ENCODE data around the gene CFAP206.
"Not testable (repeated sequence)": the region's sequence is repeated elsewhere in the genome, so short reads cannot be mapped to it uniquely, and the experiment has no call there.

CFAP206 gene

GRCh38 chr6:87420360-87420759 lies 12.6 kb downstream of the CFAP206 start:
- DNase-seq (ENCODE audit: low read depth) = no peak

- no peak for DNase-seq (ENCODE audit: low read depth)
These were observed 13.8 kb downstream of the CFAP206 start for GRCh38 chr6:87421576-87421975.

- DNase-seq (ENCODE audit: low read depth) = no peak
These were observed 19.0 kb downstream of the CFAP206 start for GRCh38 chr6:87426789-87427188.

- DNase-seq (ENCODE audit: low read depth) = no peak
These were observed 22.7 kb downstream of the CFAP206 start for GRCh38 chr6:87430499-87430898.

GRCh38 chr6:87431263-87431662 lies 23.5 kb downstream of the CFAP206 start:
- no peak for DNase-seq (ENCODE audit: low read depth)

GRCh38 chr6:87436435-87436834 lies 28.7 kb downstream of the CFAP206 start:
- DNase-seq (ENCODE audit: low read depth) = peak; percentile 27

- no peak for DNase-seq (ENCODE audit: low read depth)
These were observed 33.9 kb downstream of the CFAP206 start for GRCh38 chr6:87441711-87442110.

GRCh38 chr6:87444362-87444761 lies 36.6 kb downstream of the CFAP206 start:
- DNase-seq (ENCODE audit: low read depth) = no peak

GRCh38 chr6:87465051-87465450 lies 57.3 kb downstream of the CFAP206 start:
- DNase-seq (ENCODE audit: low read depth) = no peak

- peak; percentile 68 for DNase-seq (ENCODE audit: low read depth)
These were observed 65.0 kb downstream of the CFAP206 start, which contains the start of gene SLC35A1 for GRCh38 chr6:87472525-87473418. Gene SLC35A1, plus strand, starts transcription at chr6:87472974. Its CDS starts 30 bp downstream, at chr6:87473004.

GRCh38 chr6:87473419-87473903 lies 65.7 kb downstream of the CFAP206 start:
- DNase-seq (ENCODE audit: low read depth) = peak; percentile 6

GRCh38 chr6:87481931-87482330 lies 74.2 kb downstream of the CFAP206 start:
- no peak for DNase-seq (ENCODE audit: low read depth)

GRCh38 chr6:87482366-87482765 lies 74.6 kb downstream of the CFAP206 start:
- DNase-seq (ENCODE audit: low read depth) = no peak

- DNase-seq (ENCODE audit: low read depth) = no peak
These were observed 76.2 kb downstream of the CFAP206 start for GRCh38 chr6:87483929-87484328.

GRCh38 chr6:87484491-87484890 lies 76.7 kb downstream of the CFAP206 start:
- no peak for DNase-seq (ENCODE audit: low read depth)

GRCh38 chr6:87487555-87487954 lies 79.8 kb downstream of the CFAP206 start:
- DNase-seq (ENCODE audit: low read depth) = no peak

- not testable (repeated sequence) for DNase-seq (ENCODE audit: low read depth)
These were observed 81.6 kb downstream of the CFAP206 start for GRCh38 chr6:87489326-87489725.

- no peak for DNase-seq (ENCODE audit: low read depth)
These were observed 87.1 kb downstream of the CFAP206 start for GRCh38 chr6:87494761-87495422.

GRCh38 chr6:87498048-87498447 lies 90.3 kb downstream of the CFAP206 start:
- no peak for DNase-seq (ENCODE audit: low read depth)

- no peak for DNase-seq (ENCODE audit: low read depth)
These were observed 94.2 kb downstream of the CFAP206 start for GRCh38 chr6:87501809-87502572.

- DNase-seq (ENCODE audit: low read depth) = peak; percentile 16
These were observed 96.7 kb downstream of the CFAP206 start for GRCh38 chr6:87504441-87504840.
